GM18858 (cell line): ENCODE data around the gene MBOAT7.
A peak's percentile ranks its signal among the peaks of the same experiment; 100 is the strongest.
"Not testable (repeated sequence)": the region's sequence is repeated elsewhere in the genome, so short reads cannot be mapped to it uniquely, and the experiment has no call there.

Experiments
- ATAC-seq: cut with Tn5 transposase; IDR thresholded peaks from one replicate; pipeline ENCODE4 v1.9.1; 2021; ENCODE audit not compliant: unreplicated experiment

MBOAT7 gene

DNA sequence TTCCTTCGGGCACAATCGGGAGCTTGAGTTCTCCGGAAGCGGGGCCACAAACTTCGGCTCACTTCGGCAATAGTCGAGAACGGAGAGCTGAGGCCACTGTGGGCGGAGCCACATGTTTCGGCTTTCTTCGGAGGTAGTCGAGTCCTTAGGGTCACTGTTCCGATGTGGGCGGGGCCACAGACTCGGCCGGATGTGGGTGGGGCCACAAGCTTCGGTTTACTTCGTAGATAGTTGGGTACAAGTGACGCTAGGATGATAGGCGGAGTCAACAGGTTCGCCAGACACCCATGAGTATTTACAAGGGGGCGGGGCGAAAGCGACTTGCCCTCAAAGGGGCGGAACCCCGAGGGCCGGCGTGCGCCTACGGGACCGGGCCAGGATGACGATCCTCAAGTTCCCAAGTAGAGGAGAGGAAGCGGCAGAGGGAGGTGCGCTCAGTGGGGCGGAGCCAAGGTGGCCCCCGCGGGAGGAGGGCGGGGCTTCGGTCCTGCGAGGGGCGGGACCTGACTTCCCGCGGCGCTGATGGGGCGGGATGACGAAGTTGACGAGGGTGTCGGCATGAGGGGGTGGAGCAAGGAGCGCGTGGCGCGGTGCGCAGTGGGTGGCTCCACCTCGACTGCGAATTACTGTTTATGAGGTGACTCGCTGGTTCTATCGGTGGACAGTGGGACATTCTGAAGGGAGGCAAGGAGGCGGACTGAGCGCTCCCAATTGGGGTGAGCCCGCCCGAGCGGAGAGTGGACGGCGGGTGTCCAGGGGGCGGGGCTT is 539 bp upstream of the MBOAT7 start:
- peak; percentile 37 for ATAC-seq

GRCh38 chr19:54188215-54188871 is 1.0 kb downstream of the MBOAT7 start:
- no peak for ATAC-seq

- ATAC-seq = no peak
Measured at GRCh38 chr19:54186934-54187381, 2.4 kb downstream of the MBOAT7 start.

- ATAC-seq = no peak
Measured at GRCh38 chr19:54186351-54186750, 3.0 kb downstream of the MBOAT7 start.

DNA sequence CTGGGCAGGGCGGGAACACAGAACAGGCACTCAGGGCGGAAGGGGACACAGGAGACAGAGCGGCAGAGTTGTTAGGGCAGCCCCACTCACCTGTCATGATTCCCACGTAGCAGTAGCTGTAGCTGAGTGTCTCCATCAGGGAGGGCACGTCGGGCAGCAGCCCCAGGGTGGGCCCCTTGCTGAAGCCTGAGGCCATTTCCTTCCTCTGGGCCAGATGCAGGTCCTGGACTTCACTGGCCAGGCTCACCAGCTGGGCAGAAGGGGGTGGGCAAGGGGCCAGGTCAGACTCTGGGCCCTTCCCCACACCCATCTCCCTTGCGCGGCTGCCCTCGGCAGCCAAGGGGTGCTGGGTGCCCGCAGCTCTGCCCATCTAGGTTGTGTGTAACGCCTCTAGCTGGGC is 5.9 kb downstream of the MBOAT7 start:
- no peak for ATAC-seq

- not testable (repeated sequence) for ATAC-seq
Measured at GRCh38 chr19:54181894-54182293, 7.5 kb downstream of the MBOAT7 start.

- no peak for ATAC-seq
Measured at GRCh38 chr19:54180691-54181091, 8.7 kb downstream of the MBOAT7 start.

DNA sequence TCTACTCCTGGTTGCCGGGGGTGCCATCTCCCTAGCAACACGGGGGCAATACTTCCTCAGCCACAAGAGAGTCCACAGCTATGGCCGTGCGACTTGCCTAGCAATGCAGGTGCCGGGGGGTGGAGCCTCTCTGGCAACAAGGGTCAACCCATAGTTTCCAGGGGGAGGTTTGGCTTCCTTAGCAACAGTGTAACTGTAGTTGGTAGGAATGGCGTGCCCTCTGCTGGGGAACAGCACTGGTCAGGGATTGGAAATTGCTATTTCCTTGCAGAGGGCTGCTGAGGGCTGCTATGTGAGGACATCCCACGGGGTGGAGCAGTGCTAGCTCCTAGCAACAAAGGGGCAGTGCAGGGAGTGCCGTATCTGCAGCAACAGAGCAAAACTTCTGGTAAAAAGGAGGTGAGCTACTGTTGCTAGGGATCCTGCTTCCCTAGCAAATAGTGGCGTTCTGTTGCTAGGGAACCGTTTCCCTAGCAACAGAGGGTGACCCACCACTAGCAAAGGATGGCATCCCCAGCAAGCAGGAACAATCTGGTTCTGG is 9.4 kb downstream of the MBOAT7 start:
- ATAC-seq = no peak

GRCh38 chr19:54179262-54179852 is 10.0 kb downstream of the MBOAT7 start:
- ATAC-seq = no peak

DNA sequence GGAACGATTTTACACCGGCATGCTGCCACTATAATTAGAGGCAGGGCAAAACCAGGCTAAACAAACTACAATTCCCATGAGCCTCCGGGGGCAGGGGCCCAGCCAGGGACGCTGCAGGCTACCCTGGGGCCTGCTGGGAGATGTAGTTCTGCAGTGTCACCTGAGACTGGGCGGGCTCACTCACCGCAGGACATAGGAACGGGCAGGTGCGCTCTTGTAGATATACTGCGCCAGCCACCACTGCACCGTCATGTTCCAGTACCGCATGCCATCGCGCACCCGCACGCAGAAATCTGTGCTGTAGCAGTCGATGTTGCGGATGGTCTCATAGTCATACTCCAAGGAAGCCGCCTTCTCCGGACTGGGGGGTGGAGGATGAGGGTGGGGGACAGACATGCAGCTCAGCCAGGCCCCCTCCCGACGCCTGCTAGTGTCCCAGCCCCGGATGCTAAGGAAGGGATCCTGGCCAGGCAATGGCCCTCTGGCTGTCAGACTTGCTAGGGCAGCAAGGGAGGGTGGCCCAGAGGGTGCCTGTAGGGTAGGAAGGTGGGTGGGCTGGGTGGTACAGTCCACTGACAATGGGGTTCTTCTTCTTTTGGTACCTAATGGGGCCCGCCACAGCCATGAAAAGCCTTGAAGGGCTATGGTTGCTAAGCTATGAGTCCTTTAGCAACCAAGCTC is 10.7 kb downstream of the MBOAT7 start:
- no peak for ATAC-seq

GRCh38 chr19:54173951-54174834 is 15.2 kb downstream of the MBOAT7 start:
- no peak for ATAC-seq

GRCh38 chr19:54173359-54173699 is 16.1 kb downstream of the MBOAT7 start:
- no peak for ATAC-seq

DNA sequence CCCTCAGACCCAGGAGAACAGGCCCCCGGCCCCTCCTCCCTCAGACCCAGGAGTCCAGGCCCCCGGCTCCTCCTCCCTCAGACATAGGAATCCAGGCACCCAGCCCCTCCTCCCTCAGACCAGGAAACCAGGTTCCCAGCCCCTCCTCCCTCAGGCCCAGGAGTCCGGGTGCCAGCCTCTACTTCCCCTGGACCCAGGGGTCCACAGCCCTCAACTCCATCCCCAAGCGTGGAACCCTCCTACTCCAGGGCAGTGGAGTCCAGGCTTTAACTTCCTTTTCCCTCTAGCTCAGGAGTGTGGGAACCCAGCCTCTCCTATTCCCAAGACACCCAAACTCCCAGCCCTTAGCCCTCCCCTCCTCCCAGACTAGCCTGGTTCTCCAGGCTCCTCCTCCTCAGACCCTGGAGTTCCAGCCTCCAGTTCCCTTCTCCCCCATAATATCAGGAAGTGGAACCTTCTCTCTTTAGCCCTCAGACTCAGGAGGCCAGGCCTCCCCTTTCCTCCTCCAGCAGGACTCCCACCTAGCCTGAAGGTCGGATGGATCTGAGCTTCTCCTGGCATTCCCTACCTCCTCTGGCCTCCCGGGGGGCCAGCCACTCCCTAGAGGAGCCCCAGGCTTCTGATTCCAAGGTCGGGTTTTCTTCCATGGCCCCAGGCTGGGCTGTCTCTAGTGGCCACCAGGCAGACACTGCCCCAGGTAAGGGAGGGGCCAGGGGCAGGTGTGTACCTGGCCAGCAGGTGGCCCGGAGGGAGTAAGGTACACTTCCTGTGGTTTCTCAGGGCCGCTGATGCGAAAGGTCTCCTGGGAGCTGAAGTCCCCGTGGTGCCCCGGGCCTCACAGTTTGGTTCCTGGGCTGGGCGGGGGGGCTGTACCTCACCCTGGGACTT is 16.7 kb downstream of the MBOAT7 start, which contains the start of gene TMC4:
Gene TMC4 (minus strand): TSS at position 690 of the 888 bp plus-strand sequence. CDS start 43 bp downstream, at position 647.
- no peak for ATAC-seq

GRCh38 chr19:54171736-54172431 is 17.5 kb downstream of the MBOAT7 start:
- not testable (repeated sequence) for ATAC-seq

- ATAC-seq = no peak
Measured at GRCh38 chr19:54169149-54169740, 20.1 kb downstream of the MBOAT7 start.

GRCh38 chr19:54168174-54168917 is 21.0 kb downstream of the MBOAT7 start:
- no peak for ATAC-seq

GRCh38 chr19:54165222-54165621 is 24.2 kb downstream of the MBOAT7 start:
- no peak for ATAC-seq
